Adrenal gland (tissue), 5 donors: Measurements from ENCODE around the gene MYLK.

Experiments used
- POLR2A ChIP-seq, 2 donors: fragments of 450-650 bp; IDR thresholded peaks; one replicate each; pipeline ENCODE4 v1.6.1; 2017; ENCODE audit warnings: antibody characterized with exemption in 2 of 2, mild to moderate bottlenecking in 2 of 2, moderate library complexity in 1 of 2
- TF ChIP-seq, protein P1 (sequence below), 6 experiments: fragments of 450-650 bp in 4 of 6; fragments of 200-600 bp in 2 of 6; sonication (generic) in 1 of 6; IDR thresholded peaks; 1 replicate in 5 of 6; 2 replicates in 1 of 6; pipeline versions ENCODE4 v1.5.1 to v1.8.0; 2016 to 2021; ENCODE audit warnings: antibody characterized with exemption in 6 of 6, mild to moderate bottlenecking in 2 of 6, moderate library complexity in 1 of 6
- donor health status: DM: no; HTN: no; CAD: no.

DNA sequence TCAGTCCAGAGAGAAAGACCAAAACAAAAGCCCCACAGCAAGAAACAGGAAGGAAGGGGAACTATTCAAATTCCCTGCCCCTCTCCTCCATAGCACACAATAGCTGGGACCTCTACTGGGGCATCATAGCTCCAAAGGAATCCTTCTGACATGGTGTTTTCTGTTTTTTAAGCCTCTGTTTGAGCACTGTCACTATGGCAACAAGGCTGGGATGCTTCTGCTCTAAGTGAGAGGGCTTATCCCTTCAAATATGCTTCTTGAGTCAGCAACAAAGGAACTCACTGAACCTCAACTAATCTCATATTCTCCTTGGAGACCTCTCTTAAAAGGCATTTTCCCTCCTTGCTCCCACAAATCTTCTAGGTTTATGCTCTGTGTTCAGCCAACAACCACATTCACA is 40.5 kb downstream of the MYLK start:
- TF ChIP-seq, protein P1, sequence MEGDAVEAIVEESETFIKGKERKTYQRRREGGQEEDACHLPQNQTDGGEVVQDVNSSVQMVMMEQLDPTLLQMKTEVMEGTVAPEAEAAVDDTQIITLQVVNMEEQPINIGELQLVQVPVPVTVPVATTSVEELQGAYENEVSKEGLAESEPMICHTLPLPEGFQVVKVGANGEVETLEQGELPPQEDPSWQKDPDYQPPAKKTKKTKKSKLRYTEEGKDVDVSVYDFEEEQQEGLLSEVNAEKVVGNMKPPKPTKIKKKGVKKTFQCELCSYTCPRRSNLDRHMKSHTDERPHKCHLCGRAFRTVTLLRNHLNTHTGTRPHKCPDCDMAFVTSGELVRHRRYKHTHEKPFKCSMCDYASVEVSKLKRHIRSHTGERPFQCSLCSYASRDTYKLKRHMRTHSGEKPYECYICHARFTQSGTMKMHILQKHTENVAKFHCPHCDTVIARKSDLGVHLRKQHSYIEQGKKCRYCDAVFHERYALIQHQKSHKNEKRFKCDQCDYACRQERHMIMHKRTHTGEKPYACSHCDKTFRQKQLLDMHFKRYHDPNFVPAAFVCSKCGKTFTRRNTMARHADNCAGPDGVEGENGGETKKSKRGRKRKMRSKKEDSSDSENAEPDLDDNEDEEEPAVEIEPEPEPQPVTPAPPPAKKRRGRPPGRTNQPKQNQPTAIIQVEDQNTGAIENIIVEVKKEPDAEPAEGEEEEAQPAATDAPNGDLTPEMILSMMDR (IDR thresholded peaks at IDR 0.05): no peak
- TF ChIP-seq POLR2A (IDR thresholded peaks at IDR 0.05): no peak
